Umbilical cord (tissue), 2 donors: ENCODE measurements around the gene CLCF1. TPM values are rescaled to one million over a fixed set of nuclear protein-coding genes. Genes with fewer than 3 reads are reported as not detected.

Experiments used
- DNase-seq: peaks from one replicate; pipeline ENCODE4 v3.0.0-alpha.2; 2015; ENCODE audit warnings: low spot score
- total RNA-seq: library from RNA; depleted of rRNA; stranded (reverse); fragments of >200 nt; gene quantifications from one replicate; pipeline ENCODE4 v1.2.3, GENCODE V29; 2014; ENCODE audit warnings: low replicate concordance; ENCODE audit not compliant: insufficient read depth

CLCF1 gene
- total RNA-seq, 1 donor from 2014 or later, result 11.1 TPM

GRCh38 chr11:67395555-67396258 lies 22.3 kb upstream of the CLCF1 start:
- DNase-seq, result no peak

DNA sequence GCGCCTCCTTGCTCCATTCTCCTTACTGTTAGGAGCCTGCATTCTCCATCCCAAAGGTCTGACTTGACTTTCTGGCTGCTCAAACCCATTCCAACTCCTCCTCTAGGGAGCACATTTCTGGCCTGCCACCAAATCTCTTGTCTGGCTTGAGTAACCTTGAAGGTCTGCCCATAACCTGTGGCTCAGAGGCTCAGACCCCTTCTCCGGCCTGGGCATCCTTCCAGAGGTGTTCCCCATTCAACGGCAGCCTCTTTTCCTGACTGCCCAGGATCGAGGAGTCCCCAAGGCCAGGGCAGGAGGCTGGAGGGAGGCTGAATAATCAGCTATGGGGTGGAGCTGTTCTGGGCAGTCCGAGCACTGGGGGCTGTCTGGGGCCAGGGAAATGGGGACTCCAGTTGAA lies 20.6 kb upstream of the CLCF1 start:
- DNase-seq, result no peak

- DNase-seq, result no peak
These were observed 20.0 kb upstream of the CLCF1 start for GRCh38 chr11:67393437-67393836.

DNA sequence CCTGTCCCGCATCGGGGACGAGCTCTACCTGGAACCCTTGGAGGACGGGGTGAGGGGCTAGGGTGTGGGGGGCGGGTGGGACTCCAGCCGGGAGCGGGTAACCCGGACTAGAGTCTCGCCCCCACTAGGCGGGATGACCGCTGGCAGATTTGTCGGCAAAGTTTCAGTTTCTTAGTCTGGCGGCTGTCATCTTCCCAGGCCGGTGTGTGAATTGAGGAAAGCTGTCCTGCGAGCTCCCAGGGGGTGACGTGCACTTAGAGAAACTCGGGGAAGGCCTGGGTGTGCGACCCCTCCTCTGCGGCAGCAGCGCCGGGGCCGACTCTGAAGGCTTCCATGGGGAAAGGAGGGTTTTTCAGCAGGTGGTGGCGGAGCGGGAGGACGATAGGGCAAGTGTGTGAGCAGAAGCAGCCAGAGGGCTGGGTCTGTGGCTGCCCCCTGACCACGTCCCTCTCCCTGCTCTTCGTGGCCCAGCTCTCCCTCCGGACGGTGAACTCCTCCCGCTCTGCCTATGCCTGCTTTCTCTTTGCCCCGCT lies 18.9 kb upstream of the CLCF1 start:
- DNase-seq, result no peak

DNA sequence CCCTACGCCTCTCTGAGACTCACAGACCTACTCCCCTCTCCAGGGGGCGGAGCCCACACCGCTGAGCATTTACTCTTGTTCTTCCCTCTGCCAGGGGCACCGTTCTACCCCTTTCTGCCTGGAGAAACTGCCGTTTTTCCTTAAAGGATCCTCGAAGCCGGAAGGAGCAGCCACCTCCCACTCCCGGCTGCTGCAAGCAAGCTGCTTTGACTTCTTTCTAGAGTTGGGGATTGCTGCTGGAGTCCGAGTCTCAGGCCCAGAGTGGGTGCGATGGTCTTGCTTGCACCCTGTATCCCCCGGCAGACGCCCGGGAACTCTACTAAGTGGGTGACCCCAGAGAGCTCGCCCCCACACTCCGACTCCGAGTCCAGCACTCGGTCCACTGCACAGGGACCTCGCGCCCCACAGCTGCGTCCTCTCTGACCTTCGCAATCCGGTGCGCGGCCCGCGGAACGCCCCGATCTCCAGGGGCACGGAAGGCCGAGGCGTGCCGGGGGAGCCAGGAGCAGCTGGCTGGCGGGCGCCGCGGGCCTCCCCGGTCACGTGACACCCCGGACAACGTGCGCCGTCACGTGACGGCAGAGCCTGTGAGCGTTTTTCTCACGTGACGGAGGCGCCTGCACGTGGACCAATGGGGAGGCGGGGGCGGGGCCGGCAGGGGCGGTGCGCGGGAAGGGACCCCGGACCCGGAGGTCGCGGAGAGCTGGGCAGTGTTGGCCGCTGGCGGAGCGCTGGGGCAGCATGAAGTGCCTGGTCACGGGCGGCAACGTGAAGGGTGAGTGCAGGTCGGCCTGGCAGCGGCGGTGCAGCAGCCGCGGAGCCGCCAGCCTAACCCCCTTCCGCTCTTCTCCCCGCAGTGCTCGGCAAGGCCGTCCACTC lies 18.1 kb upstream of the CLCF1 start, which contains the start of gene RAD9A:
RAD9A (plus strand) TSS at position 683 of the 879 bp plus-strand sequence; CDS start at position 742, 59 bp downstream.
- DNase-seq, result peak; percentile 97

GRCh38 chr11:67390947-67391303 lies 17.5 kb upstream of the CLCF1 start:
- no peak for DNase-seq

DNA sequence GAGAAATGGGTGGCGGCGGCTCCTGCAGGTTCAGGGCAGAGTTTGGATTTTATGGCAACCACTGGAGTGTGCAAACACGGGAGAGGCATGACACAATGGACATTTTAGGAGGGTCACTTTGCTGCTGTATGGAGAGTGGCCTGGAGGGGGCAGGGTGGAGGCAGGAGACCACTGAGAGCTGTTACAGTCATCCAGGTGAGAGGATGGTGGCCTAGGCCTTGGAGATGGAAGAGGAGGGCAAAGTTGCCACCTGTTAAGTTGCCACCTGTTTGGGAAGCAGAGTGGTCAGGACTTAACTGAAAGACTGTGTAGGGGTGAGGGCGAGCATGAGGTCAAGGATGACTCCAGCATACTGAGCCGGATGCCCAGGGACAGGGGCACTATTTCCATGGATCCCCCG lies 16.1 kb upstream of the CLCF1 start:
- no peak for DNase-seq

- DNase-seq, result no peak
These were observed 14.1 kb upstream of the CLCF1 start for GRCh38 chr11:67387518-67387917.

- no peak for DNase-seq
These were observed 13.7 kb upstream of the CLCF1 start for GRCh38 chr11:67387069-67387468.

DNA sequence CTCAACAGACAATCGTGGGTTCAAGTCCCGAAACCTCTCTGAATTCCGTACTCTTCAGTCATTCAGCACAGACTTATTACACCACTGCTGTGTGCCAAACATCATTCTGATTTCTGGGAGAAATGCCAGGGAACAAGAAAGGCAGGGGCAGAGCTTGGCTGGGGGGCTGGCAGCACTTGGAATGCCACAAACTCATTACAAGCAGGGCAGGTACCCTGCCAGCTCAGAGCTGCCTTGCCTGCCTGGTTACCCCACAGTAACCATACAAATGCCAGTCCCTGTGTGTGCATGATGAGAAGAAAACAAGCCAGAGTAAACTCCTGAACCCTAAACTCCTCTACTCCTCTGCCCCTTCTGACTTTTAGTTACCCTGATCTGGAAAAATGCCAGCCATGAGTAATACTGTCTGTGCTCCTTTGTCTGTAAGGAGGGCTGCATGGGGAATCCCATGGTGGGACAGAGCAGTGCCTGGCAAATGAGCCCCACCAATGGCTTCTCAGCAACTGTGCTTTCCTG lies 11.5 kb upstream of the CLCF1 start:
- DNase-seq, result no peak

- peak; percentile 81 for DNase-seq
These were observed 9.1 kb upstream of the CLCF1 start for GRCh38 chr11:67382276-67383136.

DNA sequence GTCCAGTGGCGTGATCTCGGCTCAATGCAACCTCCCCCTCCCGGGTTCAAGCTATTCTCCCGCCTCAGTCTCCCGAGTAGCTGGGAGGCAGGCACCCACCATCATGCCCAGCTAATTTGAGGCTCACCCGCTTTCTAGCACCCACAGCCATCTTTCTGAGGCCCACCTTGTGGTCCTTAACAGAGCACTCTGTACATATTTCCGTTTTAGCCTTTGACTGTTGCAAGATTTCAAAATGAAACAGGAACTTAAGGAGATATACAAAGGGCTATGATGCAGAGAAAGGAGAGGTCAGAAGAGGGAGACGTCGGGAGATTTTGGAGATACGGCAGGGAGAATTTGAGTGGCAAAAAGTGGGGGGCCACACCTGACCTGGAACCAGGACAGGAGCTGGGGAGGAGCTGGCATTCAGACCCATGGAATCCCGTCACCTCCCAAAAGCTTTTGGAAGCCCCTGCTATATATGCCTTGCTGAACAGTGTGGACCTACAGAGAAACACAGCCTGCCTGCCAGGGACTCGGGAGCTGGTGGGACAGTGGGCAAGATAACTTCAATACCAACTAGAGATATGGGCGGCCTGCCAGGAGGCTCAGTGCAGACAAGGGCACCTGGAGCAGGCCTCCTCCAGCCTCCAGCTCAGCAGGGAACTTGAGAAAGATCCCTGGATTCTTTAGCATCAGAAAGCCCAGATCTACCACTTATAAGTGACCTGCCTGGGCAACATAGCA lies 8.0 kb upstream of the CLCF1 start:
- no peak for DNase-seq

DNA sequence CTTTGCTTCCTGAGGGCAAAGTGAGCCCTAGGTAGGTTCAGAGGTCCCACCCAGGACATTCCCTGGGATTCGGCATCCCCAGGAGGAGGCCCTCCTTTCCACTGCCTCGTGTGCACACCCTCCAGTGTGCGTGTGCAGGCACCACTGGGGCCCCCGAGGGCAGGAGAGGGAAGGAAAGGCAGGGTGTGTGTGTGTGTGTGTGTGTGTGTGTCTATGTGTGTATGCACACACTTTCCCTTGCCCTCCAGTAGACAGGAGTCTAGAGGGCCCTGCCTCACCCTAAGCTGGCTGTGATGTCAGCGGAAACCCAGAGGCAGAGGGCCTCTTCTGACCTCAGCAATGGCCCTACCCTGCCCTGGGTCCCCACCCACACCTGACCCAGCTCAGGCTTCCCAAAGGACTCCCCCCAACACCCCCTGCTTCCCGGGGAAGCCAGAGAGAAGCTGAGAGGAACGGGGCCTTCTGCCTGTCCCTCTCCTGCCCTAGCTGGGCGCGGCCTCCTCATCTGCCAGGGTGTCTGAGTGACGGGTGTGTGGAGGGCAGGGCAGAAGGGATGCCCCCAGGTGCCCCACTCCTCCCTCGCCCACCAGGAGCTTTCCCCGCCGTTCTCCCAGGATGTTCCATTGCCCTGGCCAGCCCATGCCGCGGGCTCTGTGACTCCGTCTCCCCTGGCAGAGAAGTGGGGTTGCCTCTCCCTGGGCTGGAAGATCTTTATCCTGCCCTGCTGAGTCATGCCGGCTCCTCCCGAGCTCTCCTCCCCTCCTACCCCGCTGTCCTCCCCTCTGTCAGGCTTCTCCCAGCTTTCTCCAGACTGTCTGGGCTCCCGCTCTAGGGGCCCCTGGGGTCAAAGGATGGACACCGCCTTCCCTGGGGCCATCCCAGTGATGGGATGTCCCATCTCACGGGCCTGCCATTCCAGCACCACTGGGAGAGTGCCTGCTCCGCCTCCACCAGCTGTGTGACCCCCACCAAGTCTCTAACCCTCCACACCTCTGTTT lies 6.0 kb upstream of the CLCF1 start:
- DNase-seq, result peak; percentile 79

DNA sequence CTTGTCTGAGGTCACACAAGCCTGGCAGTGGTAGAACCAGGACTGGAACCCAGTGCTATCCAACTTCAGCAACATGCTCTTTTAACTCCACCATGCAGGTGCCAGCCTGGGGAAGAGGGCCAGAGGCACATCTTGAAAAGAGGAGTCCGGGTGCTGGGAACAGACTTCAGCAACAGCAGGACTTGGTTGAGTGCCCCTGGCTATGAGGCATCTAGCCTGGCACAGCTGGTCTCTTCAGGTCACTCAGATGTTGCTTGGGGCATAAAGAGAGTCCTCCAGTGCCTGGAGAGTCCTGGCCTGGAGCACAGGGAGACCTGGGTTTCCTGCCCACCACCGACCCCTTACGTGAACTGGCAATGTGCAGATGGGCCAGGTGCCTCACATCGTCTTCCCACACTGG lies 5.1 kb upstream of the CLCF1 start:
- DNase-seq, result no peak

- no peak for DNase-seq
These were observed 3.7 kb upstream of the CLCF1 start for GRCh38 chr11:67376873-67377808.

GRCh38 chr11:67376063-67376820 lies 2.8 kb upstream of the CLCF1 start:
- DNase-seq, result no peak

DNA sequence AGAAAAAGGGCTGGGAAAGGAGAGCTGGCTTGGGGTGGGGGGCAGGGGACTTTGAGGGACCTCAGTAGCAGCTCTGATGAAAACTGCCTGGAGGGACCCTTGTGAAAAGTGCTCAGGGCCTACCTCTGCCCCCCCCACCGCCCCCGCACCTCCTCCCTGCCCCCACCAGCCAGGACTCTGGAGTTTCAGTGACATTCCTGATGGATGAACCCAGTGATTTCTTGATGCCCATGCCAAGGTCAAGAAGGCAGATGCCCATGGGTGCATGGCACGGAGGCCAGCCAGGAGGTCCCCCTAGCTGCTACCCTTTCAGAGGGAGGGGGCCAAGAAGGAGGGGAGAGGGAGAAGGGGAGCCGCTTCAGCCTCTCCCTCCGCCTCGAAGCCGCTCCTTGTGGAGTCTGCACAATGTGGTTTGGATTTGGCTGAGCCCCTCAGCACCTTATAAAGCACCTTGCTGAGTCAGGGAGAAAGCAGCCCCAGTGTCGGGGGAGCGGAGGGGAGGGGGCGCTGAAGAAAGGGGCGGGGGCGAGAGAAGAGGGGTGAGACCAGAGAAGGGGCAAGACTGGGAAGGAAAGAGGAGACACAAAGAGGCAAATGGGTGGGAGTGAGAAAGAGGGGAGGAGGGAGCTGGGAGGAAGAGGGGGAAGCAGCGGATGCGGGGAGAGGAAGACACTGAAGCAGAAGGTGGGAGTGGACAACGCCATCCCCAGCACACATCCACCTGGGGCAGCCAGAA lies 2.1 kb upstream of the CLCF1 start:
- DNase-seq, result no peak
